Adrenal gland (tissue), 12 donors: ENCODE data around the gene ZNF451. TPM values are rescaled to one million over a fixed set of nuclear protein-coding genes. Genes with fewer than 3 reads are reported as not detected.

Experiments
- DNase-seq, 7 donors: peaks; one replicate each; pipeline ENCODE4 v3.0.0-alpha.2; 2019 to 2020
- H3K27ac ChIP-seq, 5 donors: fragments of 200-600 bp; sonication (generic) in 4 of 5; 1 replicate in 3 of 5; 2 replicates in 2 of 5; pipeline versions ENCODE4 v1.5.1 to v1.8.0; 2016 to 2020; ENCODE audit warnings: mild to moderate bottlenecking in 1 of 5
- H3K27me3 ChIP-seq: fragments of 200-600 bp; 2 replicates; pipeline ENCODE4 v1.8.0; 2021
- H3K36me3 ChIP-seq, 2 donors: fragments of 200-600 bp; replicated peaks in 1 of 2; 1 replicate in 1 of 2; 2 replicates in 1 of 2; pipeline versions ENCODE4 v1.5.1 to v1.8.0; 2018 to 2022
- H3K4me1 ChIP-seq, 2 donors: fragments of 200-600 bp; replicated peaks in 1 of 2; 1 replicate in 1 of 2; 2 replicates in 1 of 2; pipeline versions ENCODE4 v1.5.1 to v1.8.0; 2018 to 2021
- H3K4me3 ChIP-seq, 4 donors: fragments of 200-600 bp; sonication (generic) in 3 of 4; one replicate each; pipeline ENCODE4 v1.5.1; 2016 to 2018
- H3K9me3 ChIP-seq, 3 donors: fragments of 200-600 bp; sonication (generic) in 1 of 3; replicated peaks in 1 of 3; 1 replicate in 2 of 3; 2 replicates in 1 of 3; pipeline versions ENCODE4 v1.5.1 to v1.8.0; 2016 to 2021
- POLR2A ChIP-seq, 2 donors: fragments of 450-650 bp; IDR thresholded peaks; one replicate each; pipeline ENCODE4 v1.6.1; 2017; ENCODE audit warnings: antibody characterized with exemption in 2 of 2, mild to moderate bottlenecking in 2 of 2, moderate library complexity in 1 of 2
- WGBS, 4 donors: extraction: QIAGEN DNeasy Blood & Tissue Kit in 2 of 4; methylation state at CpG; one replicate each; pipeline versions ENCODE4 v1.1.5 to v1.1.7; 2013 to 2017; 5-methylcytosine and 5-hydroxymethylcytosine counted together
- intact Hi-C, 2 donors: fragments of 100-400 bp; cut with DNase I; formaldehyde crosslinking; loops; one replicate each; pipeline versions ENCODE4 v1.14.1 to v1.15.0; 2022 to 2023
- polyA plus RNA-seq, 3 donors: library from polyadenylated mRNA; stranded (reverse); fragments of 200-250 nt in 2 of 3; fragments of 350-450 nt in 1 of 3; fragmentation: Illumina TruSeq in 1 of 3; extraction: RNeasy Lipid Tissue Mini Kit (QIAGEN cat#74804) in 1 of 3; gene quantifications; one replicate each; pipeline ENCODE4 v1.2.3, GENCODE V29; 2013 to 2014
- total RNA-seq, 9 donors: library from RNA; depleted of rRNA in 4 of 9; stranded (reverse); fragments of >200 nt in 4 of 9; fragments of 120-200 nt in 1 of 9; fragmentation: NEBNext Ultra II Directional in 1 of 9; extraction: Animal tissue kit (Norgen Biotek cat#: 25700) in 1 of 9; gene quantifications; one replicate each; pipeline versions ENCODE4 v1.1.0 to v1.2.4, GENCODE V29; 2013 to 2023
- TF ChIP-seq, protein P1 (sequence below), 6 experiments: fragments of 450-650 bp in 4 of 6; fragments of 200-600 bp in 2 of 6; sonication (generic) in 1 of 6; IDR thresholded peaks; 1 replicate in 5 of 6; 2 replicates in 1 of 6; pipeline versions ENCODE4 v1.5.1 to v1.8.0; 2016 to 2021; ENCODE audit warnings: antibody characterized with exemption in 6 of 6, mild to moderate bottlenecking in 2 of 6, moderate library complexity in 1 of 6
- donor health status: healthy with polysubstance abuse.
- donor health status: Bipolar disorder and iron deficiency.
- donor health status: DM: yes; HTN: yes; CAD: no.
- donor health status: DM: no; HTN: no; CAD: no.
- donor health status: DM: no; HTN: no; CAD: no.
- donor health status: DM: yes; HTN: yes; CAD: no.

The ZNF451 gene
- total and polyA plus RNA-seq, 12 donors, result 19.5 to 111 (median 53.4) TPM

DNA sequence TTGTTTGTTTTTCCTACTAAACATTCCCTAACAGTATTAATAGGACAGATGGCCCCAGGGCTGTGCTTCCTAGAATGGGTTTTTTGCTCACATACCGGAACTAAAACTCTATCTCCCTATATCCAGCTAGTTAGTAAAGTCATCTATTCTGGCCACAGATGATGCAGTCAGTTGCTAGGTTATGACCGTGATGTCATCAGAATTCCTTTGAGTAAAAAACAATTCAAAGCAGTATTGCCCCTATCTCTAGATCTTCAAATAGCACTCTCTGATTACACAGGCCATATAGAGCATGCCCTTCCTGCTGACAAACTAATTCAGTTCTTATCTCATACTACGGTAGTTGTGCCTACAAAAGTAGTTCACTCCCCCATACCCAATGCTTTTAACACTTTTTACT lies 17.9 kb upstream of the ZNF451 start:
- Histone ChIP-seq H3K27ac (no peak overlapping the region), H3K9me3 (no peaks in the 10 kb centered on the region), H3K4me3 (no peak overlapping the region), H3K36me3 (no peaks in the 10 kb centered on the region), H3K4me1 (no peaks in the 10 kb centered on the region), H3K27me3 (no peaks in the 10 kb centered on the region)
- WGBS, 4 donors, result 86 to 100% (median 88%) methylated on average over 3 of the region's 3 CpGs
- TF ChIP-seq POLR2A (IDR thresholded peaks at IDR 0.05), result no peak
- TF ChIP-seq, protein P1, sequence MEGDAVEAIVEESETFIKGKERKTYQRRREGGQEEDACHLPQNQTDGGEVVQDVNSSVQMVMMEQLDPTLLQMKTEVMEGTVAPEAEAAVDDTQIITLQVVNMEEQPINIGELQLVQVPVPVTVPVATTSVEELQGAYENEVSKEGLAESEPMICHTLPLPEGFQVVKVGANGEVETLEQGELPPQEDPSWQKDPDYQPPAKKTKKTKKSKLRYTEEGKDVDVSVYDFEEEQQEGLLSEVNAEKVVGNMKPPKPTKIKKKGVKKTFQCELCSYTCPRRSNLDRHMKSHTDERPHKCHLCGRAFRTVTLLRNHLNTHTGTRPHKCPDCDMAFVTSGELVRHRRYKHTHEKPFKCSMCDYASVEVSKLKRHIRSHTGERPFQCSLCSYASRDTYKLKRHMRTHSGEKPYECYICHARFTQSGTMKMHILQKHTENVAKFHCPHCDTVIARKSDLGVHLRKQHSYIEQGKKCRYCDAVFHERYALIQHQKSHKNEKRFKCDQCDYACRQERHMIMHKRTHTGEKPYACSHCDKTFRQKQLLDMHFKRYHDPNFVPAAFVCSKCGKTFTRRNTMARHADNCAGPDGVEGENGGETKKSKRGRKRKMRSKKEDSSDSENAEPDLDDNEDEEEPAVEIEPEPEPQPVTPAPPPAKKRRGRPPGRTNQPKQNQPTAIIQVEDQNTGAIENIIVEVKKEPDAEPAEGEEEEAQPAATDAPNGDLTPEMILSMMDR (IDR thresholded peaks at IDR 0.05), result no peak
- DNase-seq, result no peak
- intact Hi-C loops, result no loop called here

DNA sequence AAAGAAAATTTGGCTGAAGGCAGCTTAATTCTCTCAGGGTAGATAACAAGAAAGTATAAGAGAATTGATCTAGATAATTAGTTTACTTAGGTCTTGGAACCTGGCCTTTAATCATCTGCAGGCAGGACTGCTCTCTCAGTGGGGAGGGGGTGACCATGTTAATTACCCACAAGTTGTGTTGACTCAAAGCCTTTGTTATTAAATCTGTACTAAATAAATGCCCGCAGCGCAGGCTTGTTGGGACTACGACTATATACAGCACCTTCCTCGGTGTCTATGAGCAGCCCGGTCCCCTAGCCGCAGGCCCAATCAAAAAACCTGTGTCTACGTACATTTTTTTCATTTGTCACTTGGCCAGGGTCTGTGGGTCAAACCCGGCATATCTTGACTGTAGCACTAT lies 15.6 kb upstream of the ZNF451 start:
- Histone ChIP-seq H3K36me3 (no peaks in the 10 kb centered on the region), H3K27ac (no peak overlapping the region), H3K9me3 (no peaks in the 10 kb centered on the region), H3K4me1 (no peaks in the 10 kb centered on the region), H3K4me3 (no peak overlapping the region), H3K27me3 (no peaks in the 10 kb centered on the region)
- intact Hi-C loops, result no loop called here
- WGBS, 4 donors, result 89 to 91% (median 90%) methylated on average over 8 of the region's 8 CpGs
- TF ChIP-seq, protein P1 (IDR thresholded peaks at IDR 0.05), result no peak
- no peak for TF ChIP-seq POLR2A (IDR thresholded peaks at IDR 0.05)
- DNase-seq, result no peak

DNA sequence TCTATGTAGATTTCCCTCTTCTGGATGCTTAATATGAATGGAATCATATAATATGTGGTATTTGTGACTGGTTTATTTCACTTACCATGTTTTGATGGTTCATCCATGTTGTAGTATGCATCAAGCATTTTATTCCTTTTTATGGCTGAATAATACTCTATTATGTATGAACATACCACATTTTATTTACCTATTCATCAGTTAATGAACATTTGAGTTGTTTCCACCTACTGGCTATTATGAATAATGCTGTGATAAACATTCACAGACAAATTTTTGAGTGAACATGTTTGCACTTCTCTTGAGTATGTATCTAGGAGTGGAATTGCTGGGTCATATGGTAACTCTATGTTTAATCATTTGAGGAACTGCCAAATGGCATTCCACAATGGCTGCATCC lies 14.9 kb upstream of the ZNF451 start:
- Histone ChIP-seq H3K27me3 (no peaks in the 10 kb centered on the region), H3K4me1 (no peaks in the 10 kb centered on the region), H3K36me3 (peaks cover 0 to 3% of the 10 kb centered on the region in 2 donors), H3K9me3 (no peaks in the 10 kb centered on the region), H3K4me3 (no peak overlapping the region), H3K27ac (no peak overlapping the region)
- TF ChIP-seq, protein P1 (IDR thresholded peaks at IDR 0.05), result no peak
- TF ChIP-seq POLR2A (IDR thresholded peaks at IDR 0.05), result no peak
- intact Hi-C loops, result no loop called here
- DNase-seq, result no peak

GRCh38 chr6:57078531-57079207 lies 11.3 kb upstream of the ZNF451 start:
- Histone ChIP-seq H3K9me3 (no peaks in the 10 kb centered on the region), H3K27ac (no peak overlapping the region), H3K27me3 (no peaks in the 10 kb centered on the region), H3K36me3 (peaks cover 0 to 6% of the 10 kb centered on the region in 2 donors), H3K4me1 (no peaks in the 10 kb centered on the region), H3K4me3 (no peak overlapping the region)
- intact Hi-C loops, result no loop called here
- TF ChIP-seq POLR2A (IDR thresholded peaks at IDR 0.05), result no peak
- TF ChIP-seq, protein P1 (IDR thresholded peaks at IDR 0.05), result no peak
- 76 to 88% (median 79%) methylated on average over 1 of the region's 1 CpG for whole genome bisulfite sequencing, 4 donors
- DNase-seq, result no peak
